NCI-H2196 treated with DMSO at 0.1 percent for 48 hours (cell line): Measurements from ENCODE around the gene ATP5F1E.
A peak's percentile ranks its signal among the peaks of the same experiment; 100 is the strongest.

Experiments
- DNase-seq: peaks from one replicate; lab custom pipeline; 2025; ENCODE audit not compliant: unreplicated experiment; lab: John Stamatoyannopoulos, UW

Gene ATP5F1E

DNA sequence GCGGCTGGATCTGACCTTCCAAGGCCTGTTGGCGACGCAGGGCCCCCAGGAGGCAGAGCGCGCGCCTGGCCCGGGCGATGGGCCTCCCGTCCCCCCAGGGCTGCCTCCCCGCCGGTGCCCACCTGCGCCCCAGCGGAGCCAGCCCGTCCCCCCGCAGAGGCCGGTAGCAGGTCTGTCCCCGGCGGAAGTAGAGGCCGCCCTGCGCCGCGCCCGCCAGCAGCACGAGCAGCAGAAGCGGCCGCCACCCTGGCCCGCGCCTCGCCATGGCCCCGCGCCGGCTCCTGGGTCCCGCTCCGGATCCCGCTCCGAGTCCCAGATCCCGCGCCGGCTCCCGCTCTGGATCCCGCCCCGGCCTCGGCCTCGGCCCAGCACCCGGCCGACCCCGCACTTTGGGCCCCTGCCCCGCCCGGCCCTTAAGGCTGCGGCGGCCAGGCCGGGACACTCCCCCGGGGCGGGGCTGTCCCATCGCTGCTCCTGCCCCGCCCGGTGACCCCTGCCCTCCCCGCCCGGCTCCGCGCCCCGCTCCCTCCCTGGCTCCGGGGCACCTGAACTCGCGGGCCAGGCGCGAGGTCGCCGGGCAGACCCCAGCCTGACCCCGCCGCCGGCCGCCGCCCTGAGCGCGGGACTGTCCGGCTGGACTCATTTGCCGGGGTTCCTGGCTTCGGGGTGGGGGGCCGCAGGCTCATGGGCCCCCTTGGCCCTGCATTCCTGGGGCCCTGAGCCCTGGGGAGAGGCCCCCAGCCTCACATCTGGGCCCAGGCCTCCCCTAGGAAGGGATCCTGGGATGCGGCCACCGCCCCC lies 25.1 kb downstream of the ATP5F1E start, which contains the start of gene CTSZ:
CTSZ (minus strand) TSS at position 391 of the 801 bp plus-strand sequence; CDS start at position 265, 126 bp downstream.
- DNase-seq, result no peak

DNA sequence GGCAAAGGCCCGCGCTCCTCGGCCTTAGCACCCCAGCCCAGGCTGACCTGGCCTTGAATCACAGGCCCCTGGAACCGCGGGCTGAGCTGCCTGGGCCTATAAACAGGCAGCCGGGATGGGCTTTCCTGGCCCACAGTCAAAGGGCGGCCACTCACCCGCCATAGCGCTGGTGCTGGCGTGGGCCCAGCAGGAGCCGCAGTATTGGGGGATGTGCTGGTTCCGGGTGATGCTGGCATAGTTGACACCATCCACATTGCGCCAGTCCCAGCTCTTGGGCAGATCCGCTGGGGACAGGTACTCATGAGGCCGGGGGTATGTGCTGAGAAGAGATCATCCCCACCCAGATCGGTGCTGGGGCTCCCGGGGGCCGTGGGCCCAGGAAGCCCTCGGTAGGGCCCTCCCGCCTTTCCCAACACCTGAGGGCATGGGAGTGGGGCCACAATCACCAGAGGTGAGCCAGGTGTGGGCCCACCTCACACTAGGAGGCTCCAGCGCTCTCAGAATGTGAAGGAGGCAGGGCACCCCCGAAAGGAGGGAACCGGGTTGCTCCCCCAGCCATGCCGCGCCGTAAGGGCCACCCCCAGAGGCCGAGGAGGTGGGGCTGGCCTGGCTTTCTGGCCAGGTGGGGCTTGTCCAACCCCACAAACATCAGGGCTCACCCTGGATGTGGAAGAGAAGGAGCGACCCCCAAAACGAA lies 25.8 kb downstream of the ATP5F1E start:
- DNase-seq, result no peak

DNA sequence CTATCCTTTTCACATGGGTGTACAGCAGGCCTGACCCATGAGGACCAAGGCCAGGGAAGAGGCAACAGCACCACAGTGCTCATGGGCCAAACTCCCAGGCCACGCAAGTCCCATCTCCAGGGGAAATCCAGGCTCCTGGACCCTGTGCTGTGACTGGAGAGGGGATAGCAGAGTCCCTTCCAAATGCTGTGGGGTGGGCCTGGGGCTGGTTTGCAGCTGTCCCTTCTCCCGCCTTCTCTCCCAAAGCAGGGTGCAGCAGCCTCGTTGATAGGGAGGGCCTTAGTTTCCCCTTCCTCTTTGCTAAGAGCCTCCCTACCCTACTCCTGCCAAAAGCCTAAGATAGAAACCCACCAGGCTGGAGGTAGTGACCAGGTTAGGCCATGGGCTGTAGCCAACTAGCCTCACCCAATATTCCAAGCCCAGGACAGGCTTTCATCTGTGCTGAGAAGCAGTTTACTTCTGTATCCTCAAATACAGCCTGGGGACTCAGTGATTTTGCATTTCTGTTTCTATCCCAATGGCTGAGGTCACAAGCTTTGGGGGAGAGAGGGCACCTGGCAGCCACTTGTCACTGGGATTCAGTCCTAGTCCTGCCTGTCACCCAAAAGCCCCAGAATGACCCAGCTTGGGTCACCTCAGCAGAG lies 26.5 kb downstream of the ATP5F1E start:
- no peak for DNase-seq

DNA sequence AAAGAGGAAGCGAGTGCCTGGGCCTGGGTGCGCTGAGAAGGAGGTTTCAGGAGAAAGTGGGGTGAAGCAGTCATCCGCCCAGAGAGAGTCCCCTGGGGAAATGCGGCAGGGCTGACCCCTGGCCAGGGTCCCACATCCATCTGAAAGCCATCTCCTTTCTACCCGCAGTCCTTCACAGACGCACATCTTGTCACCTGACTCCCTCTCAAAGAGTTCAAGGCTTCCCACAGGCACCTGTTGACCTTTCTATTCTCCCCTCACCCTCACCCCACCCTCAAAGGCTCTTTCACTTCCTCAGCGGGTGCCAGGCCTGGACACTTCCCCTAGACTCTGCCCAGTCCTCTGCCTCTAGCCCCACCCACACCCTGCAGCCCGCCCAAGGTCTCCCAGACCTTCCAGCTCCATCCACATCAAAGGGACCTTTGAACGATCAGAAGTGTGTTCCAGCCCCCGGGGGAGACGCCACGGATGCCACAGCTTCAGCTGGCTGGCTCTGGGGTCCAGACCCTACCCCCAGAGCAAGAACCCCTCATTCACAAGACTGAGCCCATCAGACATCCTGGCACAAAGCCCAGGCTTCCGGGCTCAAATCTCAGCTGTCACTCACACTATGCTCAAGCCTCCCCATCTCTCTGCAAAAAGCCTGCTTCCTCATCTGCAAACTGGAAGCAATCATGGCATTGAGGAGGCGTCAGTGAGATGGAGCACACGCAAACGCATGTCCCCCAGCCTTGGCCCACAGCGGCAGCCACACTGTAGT lies 27.2 kb downstream of the ATP5F1E start:
- DNase-seq, result no peak

DNA sequence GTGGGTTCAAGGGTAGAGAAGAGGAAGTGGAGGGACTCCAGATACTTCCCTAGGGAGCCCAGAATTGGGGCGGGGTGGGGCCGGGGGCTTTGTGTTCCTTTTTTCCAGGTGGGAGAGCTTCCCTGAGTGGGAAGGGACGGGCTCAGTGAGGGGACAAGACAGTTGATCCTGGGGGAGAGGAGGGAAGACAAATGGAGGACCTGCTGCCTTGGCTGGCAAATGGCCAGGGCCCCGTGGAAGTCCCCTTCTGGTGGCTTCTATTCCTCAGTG lies 27.7 kb downstream of the ATP5F1E start:
- no peak for DNase-seq

DNA sequence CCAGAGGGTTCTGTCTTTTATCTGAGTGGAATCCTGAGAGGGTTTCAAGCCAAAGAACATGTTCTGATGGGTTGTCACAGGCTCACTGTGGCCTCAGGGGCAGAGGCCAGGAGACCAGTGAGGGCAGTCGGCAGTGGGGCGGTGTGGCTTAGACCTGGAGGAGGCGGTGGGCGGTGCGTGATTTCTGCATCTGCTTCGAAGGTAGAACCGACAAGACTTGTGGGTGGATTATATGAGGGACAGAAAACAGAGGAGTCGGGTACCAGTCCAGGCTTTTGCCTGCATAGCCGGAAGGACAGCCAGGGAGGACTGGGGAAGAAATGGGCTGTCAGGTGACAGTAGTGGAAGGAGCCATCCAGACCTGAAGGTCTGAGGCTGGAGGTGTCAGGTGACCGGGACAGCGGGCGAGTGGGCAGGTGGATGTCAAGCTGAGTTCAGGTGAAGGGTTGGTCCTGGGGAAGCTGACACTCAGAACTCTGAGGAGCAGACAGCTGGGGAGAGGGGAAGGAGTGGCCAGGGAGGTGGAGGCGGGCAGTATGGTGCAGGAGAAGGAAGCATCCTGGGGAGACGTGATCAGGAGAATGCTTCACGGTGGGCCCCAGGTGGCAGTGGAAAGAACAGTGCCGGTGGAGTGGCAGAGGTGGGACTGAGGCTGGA lies 28.2 kb downstream of the ATP5F1E start:
- no peak for DNase-seq

DNA sequence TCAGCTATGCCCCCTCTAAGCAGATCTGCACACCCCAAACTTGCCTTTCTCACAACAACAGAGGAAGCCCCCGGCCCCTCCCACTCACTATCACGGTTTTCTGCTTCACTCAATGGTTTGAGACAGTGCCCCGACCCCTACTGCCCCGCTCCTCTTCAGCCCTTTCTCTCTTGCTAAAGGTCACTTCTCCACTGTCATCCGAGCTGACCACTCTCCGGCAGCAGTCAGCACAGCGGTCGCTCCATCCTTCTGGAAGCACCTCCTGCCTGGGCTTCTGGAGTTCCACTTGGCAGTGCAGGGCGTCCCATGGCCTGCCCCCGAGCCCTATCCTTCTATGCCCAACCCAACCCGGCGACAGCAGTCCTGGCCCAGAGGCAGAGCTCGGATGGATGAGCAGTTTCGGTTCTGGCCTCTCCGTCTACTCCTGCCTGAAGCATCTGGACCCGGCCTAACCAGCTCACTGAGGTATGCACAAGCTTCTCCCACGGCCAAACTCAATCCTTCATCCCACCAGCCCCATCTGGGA lies 29.2 kb downstream of the ATP5F1E start:
- no peak for DNase-seq

DNA sequence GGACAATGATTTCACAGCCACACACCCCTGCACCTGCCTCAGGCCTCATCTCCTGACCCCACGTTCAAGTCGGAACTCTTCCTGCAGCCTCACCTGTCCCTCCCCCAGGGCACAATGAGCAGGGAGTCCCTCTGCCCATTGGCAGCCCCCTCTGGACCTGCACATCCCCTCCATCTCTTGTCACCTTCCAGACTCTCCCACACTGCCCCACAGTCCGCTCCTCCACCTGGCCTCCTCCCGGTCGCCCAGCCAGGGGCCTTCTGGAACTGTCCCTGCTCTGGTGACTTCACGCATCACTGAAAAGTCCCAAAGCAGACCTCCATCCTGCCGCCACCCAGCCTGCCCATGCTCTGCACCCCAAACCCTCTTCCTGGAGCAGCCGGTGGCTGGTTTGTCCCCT lies 29.7 kb downstream of the ATP5F1E start:
- DNase-seq, result no peak

DNA sequence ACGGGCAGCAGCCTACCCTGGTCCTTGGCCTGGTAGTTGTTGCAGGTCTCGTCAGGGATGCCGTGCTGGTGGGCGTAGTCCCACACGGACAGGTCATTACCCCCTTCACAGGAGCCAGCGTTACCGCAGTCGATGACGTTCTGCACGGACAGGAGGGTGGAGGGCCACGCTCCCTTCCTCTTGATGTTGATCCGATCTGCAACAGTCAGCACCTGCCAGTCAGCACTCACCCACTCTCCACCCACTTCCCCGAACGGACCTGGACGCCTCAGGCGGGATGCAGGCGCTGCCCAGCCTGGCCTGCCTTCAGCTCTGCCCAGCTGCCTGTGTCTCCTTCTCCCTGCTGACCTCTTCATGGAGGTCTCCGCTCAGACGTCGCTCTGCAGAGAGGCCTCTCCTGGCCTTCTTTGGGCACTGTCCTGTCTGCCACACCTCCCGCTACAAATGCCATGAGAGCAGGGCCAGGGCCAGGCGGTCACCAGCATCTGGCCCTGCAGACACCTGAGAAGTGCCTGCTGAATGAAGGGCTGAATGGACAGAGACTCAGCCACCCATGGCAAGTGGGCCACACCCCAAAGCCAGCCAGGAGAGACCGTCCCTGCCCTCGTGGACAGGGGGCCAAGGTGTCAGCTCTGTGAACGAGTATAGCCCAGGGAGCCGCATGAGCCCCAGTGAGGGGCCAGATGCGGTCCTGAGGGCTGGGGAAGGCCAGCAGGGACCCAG lies 30.5 kb downstream of the ATP5F1E start:
- DNase-seq, result no peak

DNA sequence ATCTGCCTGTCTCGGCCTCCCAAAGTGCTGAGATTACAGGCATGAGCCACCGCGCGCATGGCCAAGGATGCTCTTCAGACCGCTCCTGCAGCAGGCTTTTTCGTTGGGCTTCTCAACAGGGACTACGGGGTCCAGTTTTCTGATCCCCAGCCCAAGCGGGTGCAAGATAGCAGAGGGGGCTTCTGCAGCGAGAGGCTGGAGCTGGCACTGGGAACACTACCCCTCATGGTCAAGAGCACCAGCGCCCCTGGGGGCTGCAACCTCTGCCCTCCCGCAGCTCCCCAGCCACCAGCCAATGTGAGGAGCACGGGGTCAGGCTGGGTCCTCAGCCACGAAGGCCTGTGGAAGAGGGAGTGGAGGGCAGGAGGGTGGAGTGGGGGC lies 31.1 kb downstream of the ATP5F1E start:
- DNase-seq, result no peak

DNA sequence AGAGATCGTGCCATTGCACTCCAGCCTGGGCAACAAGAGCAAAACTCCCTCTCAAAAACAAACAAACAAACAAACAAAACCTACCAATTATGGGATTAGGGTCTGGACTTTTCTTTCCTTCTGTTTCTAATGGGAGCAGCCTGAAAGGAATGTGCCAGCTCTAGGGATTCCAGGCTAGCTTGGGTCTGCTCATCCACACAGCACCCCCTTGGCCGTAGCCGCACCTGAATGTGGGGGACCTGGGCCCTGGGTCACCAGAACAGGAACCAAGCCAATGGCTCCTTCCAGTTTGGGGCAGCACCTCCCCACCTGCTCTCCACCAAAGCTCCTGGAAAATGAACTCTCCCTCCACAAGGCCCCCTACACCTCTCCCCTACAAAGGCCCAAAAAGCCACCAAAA lies 31.8 kb downstream of the ATP5F1E start:
- DNase-seq, result no peak

DNA sequence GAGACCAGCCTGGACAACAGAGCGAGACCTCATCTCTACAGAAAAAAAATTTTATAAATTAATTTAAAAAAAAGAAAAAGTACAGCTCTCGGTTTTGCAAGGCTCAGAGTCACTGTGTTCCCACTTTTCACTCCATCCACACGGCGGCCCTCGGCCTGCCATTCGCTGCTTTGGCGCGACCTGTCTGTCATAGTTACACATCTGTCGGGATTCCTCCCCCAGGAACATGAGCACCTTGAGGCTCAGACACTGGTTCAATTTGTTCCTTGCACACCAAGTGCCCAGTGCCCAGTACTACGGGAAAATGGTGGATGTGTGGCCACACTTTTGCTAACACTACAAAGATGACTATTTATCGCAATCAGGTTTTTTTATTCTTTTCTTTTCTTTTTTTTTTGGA lies 33.5 kb downstream of the ATP5F1E start:
- no peak for DNase-seq

DNA sequence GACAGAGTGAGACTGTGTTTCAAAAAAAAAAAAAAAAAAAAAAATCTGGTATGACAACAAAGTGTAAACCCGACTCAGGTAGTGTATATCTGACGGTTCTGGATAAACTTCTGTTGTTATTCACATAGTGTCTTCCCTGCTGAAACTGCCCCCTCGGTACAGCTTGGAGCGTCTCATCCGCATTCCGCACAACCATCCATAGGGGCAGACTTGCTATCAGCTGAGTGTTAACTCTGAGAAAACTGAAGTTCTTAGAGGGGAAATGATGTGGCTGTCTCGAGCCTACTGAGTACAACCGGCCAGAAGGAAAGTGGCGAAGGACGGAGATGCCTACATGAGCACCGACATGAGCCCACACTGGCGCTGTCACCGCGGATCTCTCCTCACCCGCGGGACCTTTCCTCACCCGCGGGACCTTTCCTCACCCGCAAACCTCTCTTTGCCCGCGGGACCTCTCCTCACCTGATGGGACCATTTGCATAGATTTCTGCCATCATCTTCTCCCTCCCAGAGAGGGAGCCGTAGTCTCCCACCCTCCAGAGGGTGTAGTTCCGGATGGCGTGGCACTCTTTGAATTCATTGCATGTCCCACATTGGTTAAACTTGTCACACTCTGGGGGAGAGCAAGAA lies 34.9 kb downstream of the ATP5F1E start:
- DNase-seq, result no peak

DNA sequence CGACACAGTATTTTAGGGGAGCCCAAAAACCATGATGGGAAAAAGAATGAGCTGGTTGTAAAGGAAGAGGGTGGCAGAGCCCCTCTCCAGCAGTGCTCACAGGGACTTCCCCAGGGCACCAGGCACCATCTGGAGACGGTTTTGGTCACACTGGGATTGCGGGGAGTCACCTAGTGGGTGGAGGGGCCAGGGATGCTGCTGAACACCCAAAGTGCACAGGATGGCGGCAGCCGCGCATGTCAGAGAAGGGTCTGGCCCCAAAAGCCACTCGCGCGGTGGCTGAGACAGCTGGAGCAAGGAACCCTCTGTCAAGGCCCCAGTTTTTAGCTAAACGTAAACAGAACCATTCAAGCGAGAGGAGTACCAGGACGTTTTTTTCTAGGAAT lies 35.9 kb downstream of the ATP5F1E start:
- DNase-seq, result no peak

DNA sequence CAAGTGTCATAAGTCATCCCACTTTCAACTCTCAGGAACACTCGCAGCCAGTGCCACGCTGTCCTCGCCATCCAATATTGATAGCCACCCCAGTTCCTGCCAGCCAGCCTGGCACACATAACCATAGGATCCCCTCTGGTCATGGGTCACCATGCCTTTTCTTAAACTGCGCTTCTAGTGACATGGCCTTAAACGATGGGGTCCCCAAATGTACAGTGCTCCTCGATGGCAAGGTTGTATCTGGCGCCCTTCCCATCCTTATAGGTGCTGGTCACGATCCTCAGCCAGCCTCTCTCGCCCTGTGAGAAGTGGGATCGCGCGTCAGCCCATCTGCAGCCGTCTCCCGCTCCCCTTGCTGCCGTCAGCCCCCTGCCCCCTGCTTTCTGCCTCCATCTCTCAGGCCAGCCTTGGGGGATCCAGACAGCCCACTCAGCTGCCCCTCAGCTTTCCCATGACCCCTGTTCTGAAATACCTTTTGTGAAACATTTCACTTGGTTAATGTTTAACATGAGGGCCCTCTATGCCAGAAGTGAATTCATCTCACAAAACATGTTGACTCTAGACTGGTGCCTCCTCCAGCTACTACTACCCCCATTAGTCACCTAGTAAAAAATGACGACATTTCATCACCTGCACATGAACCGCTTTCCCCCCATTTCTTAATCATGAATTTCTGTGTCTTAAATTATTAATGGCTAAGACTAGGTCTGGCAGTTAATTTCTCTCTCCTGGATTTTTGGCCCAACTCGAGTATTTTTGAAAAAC lies 36.5 kb downstream of the ATP5F1E start:
- no peak for DNase-seq

DNA sequence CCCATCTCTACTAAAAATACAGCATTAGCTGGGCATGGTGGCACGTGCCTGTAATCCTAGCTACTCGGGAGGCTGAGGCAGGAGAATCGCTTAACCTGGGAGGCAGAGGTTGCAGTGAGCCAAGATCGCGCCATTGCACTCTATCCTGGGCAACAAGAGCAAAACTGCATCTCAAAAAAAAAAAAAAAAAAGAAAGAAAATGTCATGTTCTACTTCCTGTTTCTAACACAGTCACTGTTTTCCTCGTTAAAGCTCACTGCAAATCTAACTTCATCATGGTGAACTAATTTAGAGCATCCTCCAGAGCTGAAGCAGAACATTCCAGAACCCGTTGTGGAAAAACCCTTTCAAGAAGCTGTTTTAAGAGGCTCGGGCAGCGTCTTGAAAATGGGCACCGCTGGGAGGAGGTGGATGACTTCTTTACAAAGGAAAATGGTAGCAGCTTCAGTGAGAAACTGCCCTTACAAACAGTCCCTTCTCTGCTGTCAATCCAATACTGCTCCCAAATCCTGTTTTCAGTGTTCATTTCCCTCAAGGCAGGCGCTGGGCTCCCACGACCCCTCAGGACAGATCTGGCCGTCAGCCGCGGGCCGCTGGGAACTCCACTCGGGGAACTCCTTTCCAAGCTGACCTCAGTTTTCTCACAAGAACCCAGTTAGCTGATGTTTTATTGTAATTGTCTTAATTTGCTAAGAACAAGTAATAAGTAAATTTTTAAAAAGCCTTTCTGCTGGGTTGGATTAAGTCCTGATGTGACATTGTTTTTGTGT lies 37.6 kb downstream of the ATP5F1E start:
- DNase-seq, result no peak

DNA sequence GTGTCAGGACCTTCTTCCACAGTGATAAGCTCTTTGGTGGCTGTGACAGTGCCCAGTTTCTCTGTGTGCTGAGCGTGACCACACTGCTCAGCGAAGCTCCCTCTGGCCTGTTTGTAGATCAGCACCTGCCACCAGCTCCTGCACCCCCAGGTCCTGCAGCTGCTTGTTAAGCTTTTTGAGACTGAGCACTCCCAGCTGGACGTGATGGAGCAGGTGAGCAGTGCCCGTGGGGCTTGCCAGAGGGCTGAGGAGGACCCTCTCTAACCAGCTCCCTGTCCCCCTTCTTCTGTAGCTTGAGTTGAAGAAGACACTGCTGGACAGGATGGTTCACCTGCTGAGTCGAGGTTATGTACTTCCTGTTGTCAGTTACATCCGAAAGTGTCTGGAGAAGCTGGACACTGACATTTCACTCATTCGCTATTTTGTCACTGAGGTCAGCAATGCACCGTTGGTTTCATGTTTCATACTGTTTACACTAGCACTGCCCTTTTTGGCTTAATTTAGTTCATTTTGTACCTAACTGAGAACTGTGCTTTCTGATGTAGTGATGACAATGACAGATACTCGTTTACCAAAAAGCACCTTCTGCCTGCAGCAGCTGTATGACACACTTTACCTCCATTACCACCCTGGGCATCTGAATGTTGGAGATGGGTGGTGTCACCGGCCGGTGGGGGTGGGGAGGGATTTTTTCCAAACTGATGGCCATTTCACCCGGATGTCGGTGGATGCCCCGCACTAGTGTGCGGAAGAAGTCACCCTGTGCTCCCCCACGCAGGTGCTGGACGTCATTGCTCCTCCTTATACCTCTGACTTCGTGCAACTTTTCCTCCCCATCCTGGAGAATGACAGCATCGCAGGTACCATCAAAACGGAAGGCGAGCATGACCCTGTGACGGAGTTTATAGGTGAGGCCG lies 38.5 kb downstream of the ATP5F1E start:
- DNase-seq, result peak; percentile 21
